Measurements from ENCODE around the gene ADGRE2.

The ADGRE2 gene

DNA sequence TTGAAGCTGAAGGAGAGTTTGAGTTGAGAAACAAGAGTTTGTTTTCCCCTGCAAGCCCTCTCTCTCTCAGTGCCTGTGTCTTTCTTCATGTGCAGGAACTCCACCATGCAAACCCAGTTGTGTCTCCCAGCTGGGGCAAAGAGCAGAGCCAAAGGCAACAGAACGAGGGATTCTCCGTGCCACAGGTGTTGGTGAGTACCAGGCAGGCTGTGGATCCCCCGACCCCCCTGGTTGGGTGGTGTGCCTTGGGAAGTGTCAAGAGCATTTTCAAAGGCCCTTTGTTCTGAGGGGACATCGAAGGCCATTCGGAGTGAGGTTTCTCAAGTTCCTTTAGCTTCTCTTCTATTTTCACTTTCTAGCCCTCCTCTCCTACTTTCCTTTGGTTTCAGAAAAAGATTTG is 82.9 kb downstream of the ADGRE2 start:
- no peaks in the 10 kb centered on the region for H4K20me1 ChIP-seq (ENCODE audit: insufficient read depth, low read length)
- H2AFZ ChIP-seq (ENCODE audit: low read depth, low read length) = no peak overlapping the region
- peaks cover 5% of the 10 kb centered on the region; the same call in 1 of the 2 replicates for H3K4me1 ChIP-seq (ENCODE audit: low read length)
- H3K9me3 ChIP-seq (ENCODE audit: insufficient read depth, low read length) = no peaks in the 10 kb centered on the region
- TF ChIP-seq EZH2phosphoT487 (IDR thresholded peaks at IDR 0.05; ENCODE audit: low read depth) = no peak
- TF ChIP-seq, protein P1, sequence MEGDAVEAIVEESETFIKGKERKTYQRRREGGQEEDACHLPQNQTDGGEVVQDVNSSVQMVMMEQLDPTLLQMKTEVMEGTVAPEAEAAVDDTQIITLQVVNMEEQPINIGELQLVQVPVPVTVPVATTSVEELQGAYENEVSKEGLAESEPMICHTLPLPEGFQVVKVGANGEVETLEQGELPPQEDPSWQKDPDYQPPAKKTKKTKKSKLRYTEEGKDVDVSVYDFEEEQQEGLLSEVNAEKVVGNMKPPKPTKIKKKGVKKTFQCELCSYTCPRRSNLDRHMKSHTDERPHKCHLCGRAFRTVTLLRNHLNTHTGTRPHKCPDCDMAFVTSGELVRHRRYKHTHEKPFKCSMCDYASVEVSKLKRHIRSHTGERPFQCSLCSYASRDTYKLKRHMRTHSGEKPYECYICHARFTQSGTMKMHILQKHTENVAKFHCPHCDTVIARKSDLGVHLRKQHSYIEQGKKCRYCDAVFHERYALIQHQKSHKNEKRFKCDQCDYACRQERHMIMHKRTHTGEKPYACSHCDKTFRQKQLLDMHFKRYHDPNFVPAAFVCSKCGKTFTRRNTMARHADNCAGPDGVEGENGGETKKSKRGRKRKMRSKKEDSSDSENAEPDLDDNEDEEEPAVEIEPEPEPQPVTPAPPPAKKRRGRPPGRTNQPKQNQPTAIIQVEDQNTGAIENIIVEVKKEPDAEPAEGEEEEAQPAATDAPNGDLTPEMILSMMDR (IDR thresholded peaks at IDR 0.05; ENCODE audit: low read depth, low read length) = no peak
- no peaks in the 10 kb centered on the region for H3K27me3 ChIP-seq (ENCODE audit: low read depth, low read length)
- no peak overlapping the region for H3K27ac ChIP-seq (ENCODE audit: low read length)
- H3K36me3 ChIP-seq (replicated peaks; ENCODE audit: low read depth, low read length) = peaks cover 24% of the 10 kb centered on the region
- no peak overlapping the region for H3K4me3 ChIP-seq (ENCODE audit: low read length)
- no peak overlapping the region for H3K9ac ChIP-seq (ENCODE audit: low read length)
- peaks cover 14% of the 10 kb centered on the region for H3K79me2 ChIP-seq (ENCODE audit: low read length)
- H3K4me2 ChIP-seq (ENCODE audit: low read length) = no peak overlapping the region

DNA sequence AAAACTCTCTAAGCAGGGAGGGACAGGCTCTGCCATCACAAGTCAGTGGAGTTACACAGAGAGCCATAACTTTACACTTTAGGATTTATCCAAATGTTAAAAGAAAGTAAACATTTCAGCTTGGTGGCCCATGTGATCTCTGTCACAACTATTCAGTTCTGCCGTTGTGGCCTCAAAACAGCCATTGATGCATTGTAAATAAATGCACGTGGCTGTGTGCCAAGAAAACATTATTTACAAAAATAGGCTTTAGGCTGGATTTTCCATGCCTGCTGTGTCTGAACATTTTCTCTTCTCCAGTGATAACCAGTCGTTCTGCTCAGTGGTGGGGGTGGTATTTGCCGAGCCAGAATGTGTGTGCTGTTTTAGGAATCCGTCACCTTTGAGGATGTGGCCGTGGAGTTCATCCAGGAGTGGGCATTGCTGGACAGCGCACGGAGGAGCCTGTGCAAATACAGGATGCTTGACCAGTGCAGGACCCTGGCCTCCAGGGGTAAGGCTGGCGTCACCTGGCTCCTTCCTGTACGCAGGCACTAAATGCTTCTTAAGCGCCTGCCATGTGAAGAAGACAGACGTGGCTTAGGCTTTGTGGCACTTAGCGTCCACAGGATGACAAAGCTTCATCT is 83.6 kb downstream of the ADGRE2 start:
- Histone ChIP-seq H3K4me3 (ENCODE audit: low read length) (no peak overlapping the region), H3K36me3 (replicated peaks; ENCODE audit: low read depth, low read length) (peaks cover 19% of the 10 kb centered on the region), H3K4me2 (ENCODE audit: low read length) (no peak overlapping the region), H3K4me1 (ENCODE audit: low read length) (peaks cover 5% of the 10 kb centered on the region; the same call in 1 of the 2 replicates), H4K20me1 (ENCODE audit: insufficient read depth, low read length) (no peaks in the 10 kb centered on the region), H3K27me3 (ENCODE audit: low read depth, low read length) (no peaks in the 10 kb centered on the region), H2AFZ (ENCODE audit: low read depth, low read length) (no peak overlapping the region), H3K79me2 (ENCODE audit: low read length) (peaks cover 17% of the 10 kb centered on the region), H3K9me3 (ENCODE audit: insufficient read depth, low read length) (no peaks in the 10 kb centered on the region), H3K9ac (ENCODE audit: low read length) (no peak overlapping the region), H3K27ac (ENCODE audit: low read length) (no peak overlapping the region)
- TF ChIP-seq, protein P1 (IDR thresholded peaks at IDR 0.05; ENCODE audit: low read depth, low read length) = no peak
- TF ChIP-seq EZH2phosphoT487 (IDR thresholded peaks at IDR 0.05; ENCODE audit: low read depth) = no peak

DNA sequence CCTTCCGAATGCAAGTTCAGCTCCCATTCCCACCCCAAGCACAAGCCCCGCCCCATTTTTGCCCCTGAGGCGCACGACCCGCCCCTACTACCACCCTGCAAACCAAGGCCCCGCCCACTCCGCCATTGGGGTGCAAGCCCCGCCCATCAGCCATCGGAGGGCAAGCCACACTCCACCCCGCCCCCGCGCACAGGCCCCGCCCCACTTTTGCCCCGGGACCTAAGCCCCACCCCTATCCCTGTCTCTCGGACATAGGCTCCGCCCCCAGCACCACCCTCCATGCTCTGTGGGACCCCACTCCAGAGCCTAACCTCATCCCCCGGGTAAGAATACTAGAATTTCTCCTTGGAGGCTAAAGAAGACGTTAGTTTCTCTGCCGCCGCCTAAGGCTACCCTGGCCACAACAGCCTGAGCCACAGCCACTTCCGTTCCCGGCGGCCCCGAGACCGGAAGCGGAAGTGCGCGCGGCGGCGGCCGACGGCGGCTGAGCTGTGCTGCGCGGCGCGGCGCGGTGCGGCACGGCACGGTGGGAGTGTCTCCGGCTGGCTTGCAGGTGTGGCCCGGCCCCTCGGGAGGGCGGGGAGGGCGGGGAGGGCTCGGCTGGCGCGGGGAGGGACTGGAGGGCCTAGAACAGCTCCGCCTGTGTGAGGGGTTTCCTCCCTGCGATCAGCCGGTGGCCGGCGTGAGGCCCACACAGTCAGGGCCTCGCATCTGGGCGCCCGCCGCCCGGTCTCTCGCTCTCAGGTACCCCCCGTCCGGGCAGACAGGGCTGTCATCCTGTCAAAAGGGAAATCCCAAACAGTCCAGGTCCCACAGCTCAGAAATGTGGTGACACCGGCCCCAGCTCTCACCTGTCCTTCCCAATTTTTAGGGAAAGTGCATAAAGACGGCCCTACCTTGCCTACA is 88.5 kb downstream of the ADGRE2 start, which contains the start of gene ZNF333:
Gene ZNF333 (plus strand): TSS at position 451 of the 906 bp plus-strand sequence. CDS start 3,444 bp downstream, outside the sequence.
- Histone ChIP-seq H3K4me3 (ENCODE audit: low read length) (peak within 1 kb of the TSS; percentile 78), H3K4me2 (ENCODE audit: low read length) (peak within 1 kb of the TSS; percentile 79)

More for the DNA sequence above, 88.5 kb downstream of the ADGRE2 start, which contains the start of gene ZNF333:
- Histone ChIP-seq H4K20me1 (ENCODE audit: insufficient read depth, low read length) (no peaks in the 10 kb centered on the region), H3K9ac (ENCODE audit: low read length) (peak within 1 kb of the TSS; percentile 84), H3K27ac (ENCODE audit: low read length) (peak within 1 kb of the TSS; percentile 89), H3K79me2 (ENCODE audit: low read length) (peaks cover 17% of the 10 kb centered on the region), H3K9me3 (ENCODE audit: insufficient read depth, low read length) (no peaks in the 10 kb centered on the region), H3K27me3 (ENCODE audit: low read depth, low read length) (no peaks in the 10 kb centered on the region), H3K36me3 (replicated peaks; ENCODE audit: low read depth, low read length) (peaks cover 3% of the 10 kb centered on the region), H3K4me1 (ENCODE audit: low read length) (peaks cover 23% of the 10 kb centered on the region), H2AFZ (ENCODE audit: low read depth, low read length) (peak within 1 kb of the TSS; percentile 88)
- no peak for TF ChIP-seq EZH2phosphoT487 (IDR thresholded peaks at IDR 0.05; ENCODE audit: low read depth)
- TF ChIP-seq, protein P1 (IDR thresholded peaks at IDR 0.05; ENCODE audit: low read depth, low read length) = no peak
